HG03575 (cell line): ENCODE results near the gene MUC6.

Experiments used
- ATAC-seq: cut with Tn5 transposase; IDR thresholded peaks from one replicate; pipeline ENCODE4 v1.9.1; 2021; ENCODE audit not compliant: unreplicated experiment, insufficient number of reproducible peaks, low FRiP score; ENCODE audit errors: extremely low read depth

MUC6 gene

GRCh38 chr11:1041149-1041467 lies 4.6 kb upstream of the MUC6 start:
- ATAC-seq: no peak

- ATAC-seq: no peak
Measured at GRCh38 chr11:1040428-1041148, 4.1 kb upstream of the MUC6 start.

- ATAC-seq: no peak
Measured at GRCh38 chr11:1039481-1040427, 3.2 kb upstream of the MUC6 start.

- ATAC-seq: no peak
Measured at GRCh38 chr11:1038921-1039320, 2.4 kb upstream of the MUC6 start.

GRCh38 chr11:1038361-1038760 lies 1.8 kb upstream of the MUC6 start:
- no peak for ATAC-seq

GRCh38 chr11:1037506-1038055 lies 1.1 kb upstream of the MUC6 start:
- no peak for ATAC-seq

GRCh38 chr11:1036931-1037330 lies 413 bp upstream of the MUC6 start:
- no peak for ATAC-seq

- ATAC-seq: no peak
Measured at GRCh38 chr11:1035577-1036283, 788 bp downstream of the MUC6 start.

GRCh38 chr11:1034456-1035295 lies 1.8 kb downstream of the MUC6 start:
- no peak for ATAC-seq

- no peak for ATAC-seq
Measured at GRCh38 chr11:1034001-1034400, 2.5 kb downstream of the MUC6 start.

GRCh38 chr11:1033016-1033798 lies 3.3 kb downstream of the MUC6 start:
- ATAC-seq: no peak

GRCh38 chr11:1032310-1032891 lies 4.1 kb downstream of the MUC6 start:
- no peak for ATAC-seq

GRCh38 chr11:1031121-1031899 lies 5.2 kb downstream of the MUC6 start:
- no peak for ATAC-seq

GRCh38 chr11:1030556-1030955 lies 6.0 kb downstream of the MUC6 start:
- no peak for ATAC-seq

- no peak for ATAC-seq
Measured at GRCh38 chr11:1030086-1030485, 6.4 kb downstream of the MUC6 start.

GRCh38 chr11:1029654-1030053 lies 6.9 kb downstream of the MUC6 start:
- no peak for ATAC-seq

- no peak for ATAC-seq
Measured at GRCh38 chr11:1029051-1029450, 7.5 kb downstream of the MUC6 start.
